K562 (cell line): Measurements from ENCODE around the gene GFRA3. TPM values are rescaled to one million over a fixed set of nuclear protein-coding genes. Genes with fewer than 3 reads are reported as not detected.
A peak's percentile ranks its signal among the peaks of the same experiment; 100 is the strongest.

ENCODE experiments used
- BRF1 ChIP-seq: IDR thresholded peaks from 3 replicates; pipeline ENCODE4 v1.6.1; 2011; ENCODE audit warnings: borderline replicate concordance, mild to moderate bottlenecking; ENCODE audit not compliant: insufficient read length; ENCODE audit errors: extremely low read depth
- CEBPZ ChIP-seq: fragments of 150-350 bp; IDR thresholded peaks from 2 replicates; pipeline ENCODE4 v1.6.1; 2014; ENCODE audit warnings: low read depth, mild to moderate bottlenecking, low read length, borderline replicate concordance
- DEAF1 ChIP-seq: fragments of 450-650 bp; formaldehyde crosslinking; IDR thresholded peaks from 2 replicates; pipeline ENCODE4 v1.4.0; 2020; ENCODE audit warnings: mild to moderate bottlenecking, moderate library complexity
- EP400 ChIP-seq: fragments of 450-650 bp; IDR thresholded peaks from 2 replicates; pipeline ENCODE4 v1.6.1; 2017; ENCODE audit warnings: antibody characterized with exemption, mild to moderate bottlenecking, moderate library complexity
- MAFK ChIP-seq: IDR thresholded peaks from 2 replicates; pipeline ENCODE4 v1.6.1; 2011; ENCODE audit warnings: low read length, improper control_type of control experiment
- NBN ChIP-seq: fragments of 450-650 bp; IDR thresholded peaks from 2 replicates; pipeline ENCODE4 v1.6.1; 2016; ENCODE audit warnings: low read depth, mild to moderate bottlenecking
- PBX2 ChIP-seq, 2 experiments: IDR thresholded peaks in 1 of 2; conservative IDR thresholded peaks in 1 of 2; 2 replicates each; pipeline ENCODE4 v1.6.1; 2016; ENCODE audit warnings: low read depth in 2 of 2, mild to moderate bottlenecking in 1 of 2, missing compliant biosample characterization in 1 of 2, missing genetic modification characterization in 1 of 2, moderate library complexity in 1 of 2
- PKNOX1 ChIP-seq: fragments of 450-650 bp; IDR thresholded peaks from 2 replicates; pipeline ENCODE4 v1.6.1; 2016
- PTBP1 ChIP-seq: fragments of 200-400 bp; formaldehyde crosslinking; IDR thresholded peaks from 2 replicates; pipeline ENCODE4 v1.6.1; 2017; ENCODE audit warnings: low read depth, low read length
- SMC3 ChIP-seq: conservative IDR thresholded peaks from 2 replicates; pipeline ENCODE4 v1.6.1; 2011; ENCODE audit warnings: low read depth, low read length, improper control_type of control experiment; ENCODE audit not compliant: insufficient read depth
- TAL1 ChIP-seq: fragments of 450-650 bp; IDR thresholded peaks from 2 replicates; pipeline ENCODE4 v1.6.1; 2016; ENCODE audit warnings: mild to moderate bottlenecking
- TEAD4 ChIP-seq, 2 experiments: sonication (generic) in 1 of 2; formaldehyde crosslinking in 1 of 2; IDR thresholded peaks; 2 replicates each; pipeline versions ENCODE4 v1.6.1 to v1.8.0; 2012 to 2022; ENCODE audit warnings: borderline replicate concordance in 1 of 2, inconsistent platforms in 1 of 2, low read length in 1 of 2, mild to moderate bottlenecking in 1 of 2, missing genetic modification reagents in 1 of 2
- USF2 ChIP-seq: sonication (generic); formaldehyde crosslinking; IDR thresholded peaks from 2 replicates; pipeline ENCODE4 v1.5.0; 2020; ENCODE audit warnings: missing genetic modification reagents
- ZNF551 ChIP-seq: fragments of 250-450 bp; sonication (Bioruptor Pico); IDR thresholded peaks from 2 replicates; pipeline ENCODE4 v1.5.0; 2021; ENCODE audit warnings: mild to moderate bottlenecking, moderate library complexity
- ZNF583 ChIP-seq: fragments of 250-450 bp; sonication (Bioruptor Pico); IDR thresholded peaks from 2 replicates; pipeline ENCODE4 v1.4.0; 2020
- polyA plus RNA-seq, 8 experiments: library from polyadenylated mRNA; depleted of rRNA in 4 of 8; stranded (reverse) in 5 of 8; unstranded in 3 of 8; fragments of >200 nt; fragmentation: Nextera tagmentation in 2 of 8; fragmentation: Illumina TruSeq in 1 of 8; extraction: Ambion mirVana in 2 of 8; extraction: Trizol in 1 of 8; gene quantifications; 2 replicates each; pipeline versions ENCODE4 v1.2.1 to v1.2.3, GENCODE V29; 2011 to 2014; ENCODE audit warnings: inconsistent platforms in 1 of 8, missing spikeins in 1 of 8
- total RNA-seq, 7 experiments: library from RNA; depleted of rRNA in 6 of 7; stranded (reverse); fragments of >200 nt in 6 of 7; fragmentation: Illumina TruSeq in 2 of 7; extraction: Trizol in 2 of 7; gene quantifications; 2 replicates each; pipeline versions ENCODE4 v1.2.1 to v1.2.3, GENCODE V29; 2011 to 2021; ENCODE audit warnings: low replicate concordance in 1 of 7
- TF ChIP-seq, protein P1 (sequence below): fragments of 250-450 bp; sonication (Bioruptor Pico); IDR thresholded peaks from 2 replicates; pipeline ENCODE4 v1.8.0; 2021; ENCODE audit warnings: moderate library complexity, mild to moderate bottlenecking, inconsistent platforms

GFRA3 gene
- total and polyA plus RNA-seq, 9 of the 15 experiments (the other 6 are each of a cell fraction or from before 2014, with no cell fraction given): 0.05 to 0.09 (median 0.08) TPM; not detected in 6

GRCh38 chr5:138282920-138283742, 8.7 kb upstream of the GFRA3 start (continued):
- TF ChIP-seq USF2 (CRISPR knock-in tag) (0 out of 2 replicates have a peak, but pooled peaks have one; percentile 3), MAFK (no peak), CEBPZ (no peak), TAL1 (no peak), ZNF551 (CRISPR knock-in tag) (no peak), EP400 (no peak), BRF1 (no peak), PKNOX1 (peak; percentile 92), TEAD4 (IDR thresholded peaks at IDR 0.05; ENCODE audit: low read length) (peak; percentile 22; the same call in 1 of the 2 replicates), TEAD4 (CRISPR knock-in tag; IDR thresholded peaks at IDR 0.05; ENCODE audit: borderline replicate concordance) (no peak), SMC3 (peak; percentile 53), ZNF583 (CRISPR knock-in tag) (no peak), NBN (no peak), PTBP1 (no peak), PBX2 (CRISPR knock-in tag; IDR thresholded peaks at IDR 0.05; ENCODE audit: low read depth) (0 out of 2 replicates have a peak, but pooled peaks have one; percentile 35), PBX2 (tag; conservative IDR thresholded peaks at IDR 0.05; ENCODE audit: low read depth) (peak; percentile 64), DEAF1 (CRISPR knock-in tag) (0 out of 2 replicates have a peak, but pooled peaks have one; percentile 42)
- TF ChIP-seq, protein P1, sequence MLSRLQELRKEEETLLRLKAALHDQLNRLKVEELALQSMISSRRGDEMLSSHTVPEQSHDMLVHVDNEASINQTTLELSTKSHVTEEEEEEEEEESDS: no peak
